K562 (cell line): ENCODE data around the gene FAAH. TPM values are rescaled to one million over a fixed set of nuclear protein-coding genes. Genes with fewer than 3 reads are reported as not detected.

Source experiments
- EGR1 ChIP-seq: fragments of 450-650 bp; conservative IDR thresholded peaks from 2 replicates; pipeline ENCODE4 v1.6.1; 2017; ENCODE audit warnings: mild to moderate bottlenecking
- TBP ChIP-seq: optimal IDR thresholded peaks from 2 replicates; pipeline ENCODE3; 2011; ENCODE audit warnings: low read depth, low read length, improper control_type of control experiment
- polyA plus RNA-seq, 8 experiments: library from polyadenylated mRNA; depleted of rRNA in 4 of 8; stranded (reverse) in 5 of 8; unstranded in 3 of 8; fragments of >200 nt; fragmentation: Nextera tagmentation in 2 of 8; fragmentation: Illumina TruSeq in 1 of 8; extraction: Ambion mirVana in 2 of 8; extraction: Trizol in 1 of 8; gene quantifications; 2 replicates each; pipeline versions ENCODE4 v1.2.1 to v1.2.3, GENCODE V29; 2011 to 2014; ENCODE audit warnings: inconsistent platforms in 1 of 8, missing spikeins in 1 of 8
- total RNA-seq, 7 experiments: library from RNA; depleted of rRNA in 6 of 7; stranded (reverse); fragments of >200 nt in 6 of 7; fragmentation: Illumina TruSeq in 2 of 7; extraction: Trizol in 2 of 7; gene quantifications; 2 replicates each; pipeline versions ENCODE4 v1.2.1 to v1.2.3, GENCODE V29; 2011 to 2021; ENCODE audit warnings: low replicate concordance in 1 of 7
- TF ChIP-seq, protein P1 (sequence below), 2 experiments: fragments of 450-650 bp; IDR thresholded peaks; 2 replicates each; pipeline ENCODE4 v1.6.1; 2016; ENCODE audit warnings: mild to moderate bottlenecking in 2 of 2, borderline replicate concordance in 1 of 2, low read depth in 1 of 2, moderate library complexity in 1 of 2

The FAAH gene
- total and polyA plus RNA-seq, 9 of the 15 experiments (the other 6 are each of a cell fraction or from before 2014, with no cell fraction given), result 0.06 to 1.1 (median 0.32) TPM

- TF ChIP-seq, protein P1, sequence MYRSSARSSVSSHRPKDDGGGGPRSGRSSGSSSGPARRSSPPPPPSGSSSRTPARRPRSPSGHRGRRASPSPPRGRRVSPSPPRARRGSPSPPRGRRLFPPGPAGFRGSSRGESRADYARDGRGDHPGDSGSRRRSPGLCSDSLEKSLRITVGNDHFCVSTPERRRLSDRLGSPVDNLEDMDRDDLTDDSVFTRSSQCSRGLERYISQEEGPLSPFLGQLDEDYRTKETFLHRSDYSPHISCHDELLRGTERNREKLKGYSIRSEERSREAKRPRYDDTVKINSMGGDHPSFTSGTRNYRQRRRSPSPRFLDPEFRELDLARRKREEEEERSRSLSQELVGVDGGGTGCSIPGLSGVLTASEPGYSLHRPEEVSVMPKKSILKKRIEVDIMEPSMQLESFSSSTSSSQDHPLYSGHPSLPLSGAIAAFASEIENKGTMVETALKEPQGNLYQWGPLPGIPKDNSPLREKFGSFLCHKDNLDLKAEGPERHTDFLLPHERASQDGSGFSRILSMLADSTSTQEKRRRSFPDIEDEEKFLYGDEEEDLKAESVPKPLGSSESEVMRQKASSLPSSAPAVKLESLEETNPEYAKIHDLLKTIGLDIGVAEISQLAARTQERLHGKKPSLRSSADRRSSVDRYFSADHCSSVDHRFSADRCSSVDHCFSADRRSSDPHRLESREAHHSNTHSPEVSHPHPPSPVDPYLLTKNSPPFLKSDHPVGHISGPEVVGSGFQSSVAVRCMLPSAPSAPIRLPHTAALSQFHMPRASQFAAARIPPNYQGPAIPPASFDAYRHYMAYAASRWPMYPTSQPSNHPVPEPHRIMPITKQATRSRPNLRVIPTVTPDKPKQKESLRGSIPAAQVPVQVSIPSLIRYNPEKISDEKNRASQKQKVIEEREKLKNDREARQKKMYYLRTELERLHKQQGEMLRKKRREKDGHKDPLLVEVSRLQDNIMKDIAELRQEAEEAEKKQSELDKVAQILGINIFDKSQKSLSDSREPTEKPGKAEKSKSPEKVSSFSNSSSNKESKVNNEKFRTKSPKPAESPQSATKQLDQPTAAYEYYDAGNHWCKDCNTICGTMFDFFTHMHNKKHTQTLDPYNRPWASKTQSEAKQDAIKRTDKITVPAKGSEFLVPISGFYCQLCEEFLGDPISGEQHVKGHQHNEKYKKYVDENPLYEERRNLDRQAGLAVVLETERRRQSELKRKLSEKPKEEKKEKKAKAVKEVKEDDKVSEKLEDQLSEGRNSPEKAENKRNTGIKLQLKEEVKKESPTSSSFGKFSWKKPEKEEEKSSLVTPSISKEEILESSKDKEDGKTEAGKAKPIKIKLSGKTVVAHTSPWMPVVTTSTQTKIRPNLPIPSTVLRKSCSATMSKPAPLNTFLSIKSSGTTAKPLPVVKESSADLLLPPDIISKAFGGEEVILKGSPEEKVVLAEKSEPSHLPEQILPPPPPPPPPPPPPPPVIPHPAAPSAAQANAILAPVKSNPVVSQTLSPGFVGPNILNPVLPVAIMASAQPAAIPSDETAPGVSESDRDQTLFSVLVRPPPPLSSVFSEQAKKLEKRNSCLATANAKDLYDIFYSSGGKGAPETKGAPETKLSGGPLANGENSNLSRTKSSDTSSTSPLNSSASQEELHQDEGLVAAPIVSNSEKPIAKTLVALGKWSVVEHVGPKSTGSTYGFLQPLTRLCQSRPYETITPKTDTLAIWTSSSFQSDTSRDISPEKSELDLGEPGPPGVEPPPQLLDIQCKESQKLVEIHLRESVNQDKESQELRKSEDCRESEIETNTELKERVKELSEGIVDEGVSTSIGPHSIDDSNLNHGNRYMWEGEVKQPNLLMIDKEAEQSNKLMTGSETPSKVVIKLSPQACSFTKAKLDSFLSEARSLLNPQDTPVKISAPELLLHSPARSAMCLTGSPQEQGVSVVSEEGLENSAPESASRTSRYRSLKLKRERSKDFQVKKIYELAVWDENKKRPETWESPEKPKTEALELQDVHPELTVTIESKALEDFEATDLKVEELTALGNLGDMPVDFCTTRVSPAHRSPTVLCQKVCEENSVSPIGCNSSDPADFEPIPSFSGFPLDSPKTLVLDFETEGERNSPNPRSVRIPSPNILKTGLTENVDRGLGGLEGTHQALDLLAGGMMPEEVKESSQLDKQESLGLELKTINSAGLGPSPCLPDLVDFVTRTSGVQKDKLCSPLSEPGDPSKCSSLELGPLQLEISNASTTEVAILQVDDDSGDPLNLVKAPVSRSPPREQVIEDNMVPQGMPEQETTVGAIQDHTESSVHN (IDR thresholded peaks at IDR 0.05; ENCODE audit: borderline replicate concordance in 1 of 2, low read depth in 1 of 2), result no peak
- TF ChIP-seq EGR1 (no peak), TBP (peak; percentile 35)
Observed at GRCh38 chr1:46446646-46447498, 52.8 kb downstream of the FAAH start (continued).
